GM10248 (cell line): ENCODE measurements around the gene SDK2.

Source experiments
- CTCF ChIA-PET: fragments of 300-600 bp; sonication (Branson Sonifier 250); formaldehyde crosslinking; extraction: SDS; loops from one replicate; lab custom pipeline; 2021; ENCODE audit warnings: antibody characterized with exemption; lab: Yijun Ruan, JAX
- POLR2A ChIA-PET: fragments of 350-650 bp; sonication (Branson Sonifier 250); formaldehyde crosslinking; extraction: SDS; loops from one replicate; lab custom pipeline; 2020; ENCODE audit warnings: antibody characterized with exemption; lab: Yijun Ruan, JAX
- DNase-seq: peaks from one replicate; pipeline ENCODE4 v3.0.0; 2012; ENCODE audit errors: extremely low spot score
- TF ChIP-seq, protein P1 (sequence below): IDR thresholded peaks from 2 replicates; pipeline ENCODE4 v1.5.1; 2012; ENCODE audit warnings: mild to moderate bottlenecking, low read depth; ENCODE audit errors: extremely low read depth, missing control alignments, control extremely low read depth

The SDK2 gene

DNA sequence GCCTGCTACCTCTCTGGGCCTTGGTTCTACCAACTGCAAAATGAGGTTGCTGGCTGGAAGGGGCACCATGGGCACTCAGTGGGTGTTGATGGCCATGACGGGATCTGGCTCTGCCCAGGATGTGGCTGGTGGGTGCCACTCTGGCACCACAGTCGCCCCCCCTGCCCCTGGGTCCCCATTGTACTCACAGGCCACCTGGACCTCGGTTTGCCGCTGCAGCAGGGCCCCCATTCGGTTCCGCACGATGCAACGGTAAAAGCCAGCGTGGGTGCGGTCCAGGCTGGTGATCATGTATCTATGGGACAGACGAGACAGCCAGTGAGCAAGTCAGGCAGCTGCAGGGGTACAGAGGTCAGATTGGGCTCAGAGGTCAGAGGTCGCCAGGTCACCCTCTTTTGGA is 172.3 kb downstream of the SDK2 start:
- ChIA-PET POLR2A (no interaction called here), CTCF (interaction anchor here (1.2 kb wide), 1 partner anchor 18 kb away, joined by 3 read pairs; no protein-coding TSS in a partner anchor)
- TF ChIP-seq, protein P1, sequence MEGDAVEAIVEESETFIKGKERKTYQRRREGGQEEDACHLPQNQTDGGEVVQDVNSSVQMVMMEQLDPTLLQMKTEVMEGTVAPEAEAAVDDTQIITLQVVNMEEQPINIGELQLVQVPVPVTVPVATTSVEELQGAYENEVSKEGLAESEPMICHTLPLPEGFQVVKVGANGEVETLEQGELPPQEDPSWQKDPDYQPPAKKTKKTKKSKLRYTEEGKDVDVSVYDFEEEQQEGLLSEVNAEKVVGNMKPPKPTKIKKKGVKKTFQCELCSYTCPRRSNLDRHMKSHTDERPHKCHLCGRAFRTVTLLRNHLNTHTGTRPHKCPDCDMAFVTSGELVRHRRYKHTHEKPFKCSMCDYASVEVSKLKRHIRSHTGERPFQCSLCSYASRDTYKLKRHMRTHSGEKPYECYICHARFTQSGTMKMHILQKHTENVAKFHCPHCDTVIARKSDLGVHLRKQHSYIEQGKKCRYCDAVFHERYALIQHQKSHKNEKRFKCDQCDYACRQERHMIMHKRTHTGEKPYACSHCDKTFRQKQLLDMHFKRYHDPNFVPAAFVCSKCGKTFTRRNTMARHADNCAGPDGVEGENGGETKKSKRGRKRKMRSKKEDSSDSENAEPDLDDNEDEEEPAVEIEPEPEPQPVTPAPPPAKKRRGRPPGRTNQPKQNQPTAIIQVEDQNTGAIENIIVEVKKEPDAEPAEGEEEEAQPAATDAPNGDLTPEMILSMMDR: no peak
- no peak for DNase-seq

DNA sequence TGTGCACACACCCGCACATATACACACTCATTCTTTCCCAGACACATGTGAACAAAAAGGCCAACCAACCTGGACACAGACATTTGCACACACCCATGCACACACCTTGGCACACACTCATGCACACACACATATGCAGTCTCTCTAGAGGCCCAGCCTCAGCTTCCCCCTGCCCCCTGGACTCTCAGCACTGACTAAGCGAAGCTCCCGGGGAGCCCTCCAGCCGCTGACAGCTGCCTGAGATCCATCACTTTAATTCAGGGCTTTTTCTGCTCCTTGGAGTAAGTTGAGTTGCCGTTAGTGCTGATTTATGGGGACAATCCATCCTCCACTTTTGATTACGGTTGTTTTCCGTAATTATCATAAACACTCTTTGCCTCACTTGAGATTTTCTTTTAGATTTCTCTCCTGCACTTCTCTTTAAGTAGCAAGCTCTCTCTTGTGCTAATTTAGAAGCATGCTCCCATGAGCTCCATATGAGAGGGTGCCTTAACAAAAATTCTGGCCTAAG is 173.9 kb downstream of the SDK2 start:
- CTCF ChIA-PET: no interaction called here
- TF ChIP-seq, protein P1: no peak
- DNase-seq: no peak
- POLR2A ChIA-PET: no interaction called here

DNA sequence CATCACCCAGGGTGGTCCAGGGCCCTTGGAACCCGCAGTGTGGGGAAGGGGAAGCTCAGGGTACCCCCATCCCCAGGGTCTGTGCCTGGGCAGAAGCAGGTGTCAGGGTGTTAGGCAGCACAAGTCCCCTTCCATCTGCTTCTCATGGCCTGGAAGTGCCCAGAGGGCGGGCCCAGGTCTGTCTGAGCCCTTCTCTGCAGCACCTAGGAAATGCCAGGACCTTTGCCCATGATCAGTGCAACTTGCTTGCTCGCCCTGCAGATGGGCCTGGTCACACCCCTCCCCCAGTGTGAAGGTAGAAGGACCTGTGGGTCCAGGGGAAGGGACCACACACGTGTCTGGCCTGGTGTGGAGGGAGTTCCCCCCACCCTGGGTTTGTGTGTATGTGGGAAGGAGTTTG is 174.9 kb downstream of the SDK2 start:
- POLR2A ChIA-PET: no interaction called here
- TF ChIP-seq, protein P1: no peak
- no peak for DNase-seq
- CTCF ChIA-PET: no interaction called here

DNA sequence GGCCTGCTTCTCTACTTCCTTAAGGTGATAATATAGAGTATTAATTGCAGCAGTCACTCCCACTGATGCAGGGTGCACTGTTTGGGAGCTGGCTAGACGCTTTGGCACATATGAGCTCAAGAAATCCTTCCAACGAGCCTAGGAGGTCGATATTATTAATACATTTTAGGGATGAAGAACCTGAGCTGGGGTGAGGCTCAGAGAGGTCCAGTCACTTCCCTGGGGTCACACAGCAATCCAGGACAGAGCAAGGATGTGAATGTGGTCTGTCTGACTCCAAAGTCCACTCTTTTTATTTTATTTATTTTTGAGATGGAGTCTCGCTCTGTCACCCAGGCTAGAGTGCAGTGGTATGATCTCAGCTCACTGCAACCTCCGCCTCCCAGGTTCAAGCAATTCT is 176.0 kb downstream of the SDK2 start:
- POLR2A ChIA-PET: no interaction called here
- DNase-seq: no peak
- TF ChIP-seq, protein P1: no peak
- CTCF ChIA-PET: interaction anchor here (0.7 kb wide), 1 partner anchor 19 kb away, joined by 4 read pairs; no protein-coding TSS in a partner anchor

DNA sequence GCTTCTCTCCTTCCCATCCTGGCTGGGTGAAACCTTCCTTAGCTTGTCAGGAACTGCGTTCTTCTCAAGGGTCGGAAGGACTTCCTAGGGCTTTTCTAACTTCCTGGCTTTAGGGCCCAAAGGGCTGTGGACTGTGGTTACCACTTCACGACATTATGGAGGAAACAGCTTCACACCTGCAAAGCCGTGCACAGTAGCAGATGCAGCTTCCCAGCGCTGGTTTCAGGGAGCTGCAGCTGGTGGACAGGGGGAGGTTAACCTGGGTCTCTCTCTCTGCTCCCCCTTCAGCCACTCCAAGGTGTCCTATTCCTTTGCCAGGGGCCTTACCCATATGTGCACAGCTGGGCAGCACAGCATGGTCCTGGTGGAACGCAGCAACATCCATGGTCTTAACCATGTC is 176.6 kb downstream of the SDK2 start:
- POLR2A ChIA-PET: no interaction called here

DNA sequence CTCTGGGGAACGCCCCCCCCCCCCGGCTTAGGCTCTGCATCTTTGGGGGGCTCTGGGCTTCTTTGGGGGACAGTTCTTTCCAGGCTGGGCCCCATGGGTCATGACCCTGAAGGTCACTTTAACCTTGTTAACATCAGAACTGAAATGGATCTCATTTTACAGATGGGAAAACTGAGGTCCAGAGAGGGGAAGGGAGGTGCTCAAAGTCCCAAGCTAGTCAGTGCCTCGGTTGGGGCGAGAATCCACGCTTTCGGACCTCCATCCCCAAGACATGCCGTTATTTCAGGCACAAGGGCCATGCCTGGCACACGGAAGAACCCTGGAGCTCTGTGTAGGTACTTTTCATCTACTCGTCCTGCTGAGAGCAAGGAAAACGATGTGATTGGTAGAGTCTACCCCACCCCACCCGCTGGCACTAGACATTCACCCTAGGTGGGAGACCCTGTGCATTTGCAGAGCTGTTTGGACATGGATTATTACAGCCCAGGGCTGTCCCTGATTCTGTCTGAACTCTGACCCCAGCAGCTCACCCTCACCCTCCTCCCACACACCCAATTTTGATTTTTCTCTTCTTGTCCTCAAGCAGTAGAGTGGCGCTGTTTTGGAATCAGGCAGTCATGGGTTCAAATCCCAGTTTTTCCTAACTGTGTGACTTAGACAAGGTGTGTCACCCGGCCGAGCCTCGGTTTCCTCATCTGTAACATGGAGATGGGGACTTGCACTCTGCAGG is 177.4 kb downstream of the SDK2 start:
- DNase-seq: no peak
- ChIA-PET POLR2A (no interaction called here), CTCF (no interaction called here)
- TF ChIP-seq, protein P1: no peak

More for the DNA sequence above, 176.6 kb downstream of the SDK2 start:
- TF ChIP-seq, protein P1: no peak
- CTCF ChIA-PET: interaction anchor here (0.7 kb wide), 1 partner anchor 18 kb away, joined by 4 read pairs; no protein-coding TSS in a partner anchor
- DNase-seq: no peak
